Uterus (tissue), 4 donors: ENCODE data around the gene ADD1. TPM values are rescaled to one million over a fixed set of nuclear protein-coding genes. Genes with fewer than 3 reads are reported as not detected.
A peak's percentile ranks its signal among the peaks of the same experiment; 100 is the strongest.

Experiments used
- DNase-seq, 2 donors: peaks; one replicate each; pipeline ENCODE4 v3.0.0-alpha.2; 2019 to 2020
- H3K27ac ChIP-seq, 2 donors: fragments of 200-600 bp; sonication (generic); 1 replicate in 1 of 2; 2 replicates in 1 of 2; pipeline ENCODE4 v1.5.1; 2016 to 2018
- H3K27me3 ChIP-seq, 2 donors: fragments of 200-600 bp; sonication (generic); one replicate each; pipeline ENCODE4 v1.5.1; 2018 to 2019; ENCODE audit warnings: control low read depth in 1 of 2
- H3K36me3 ChIP-seq, 2 donors: fragments of 200-600 bp; sonication (generic); one replicate each; pipeline ENCODE4 v1.5.1; 2019; ENCODE audit warnings: control low read depth in 1 of 2
- H3K4me1 ChIP-seq, 2 donors: fragments of 200-600 bp; sonication (generic); one replicate each; pipeline ENCODE4 v1.5.1; 2018 to 2019; ENCODE audit warnings: control low read depth in 1 of 2
- H3K4me3 ChIP-seq, 2 donors: fragments of 200-600 bp; sonication (generic); 1 replicate in 1 of 2; 2 replicates in 1 of 2; pipeline ENCODE4 v1.5.1; 2018 to 2019; ENCODE audit warnings: mild to moderate bottlenecking in 1 of 2
- H3K9me3 ChIP-seq, 2 donors: fragments of 200-600 bp; sonication (generic); one replicate each; pipeline ENCODE4 v1.5.1; 2019; ENCODE audit warnings: control low read depth in 1 of 2
- POLR2A ChIP-seq, 2 donors: fragments of 450-650 bp; IDR thresholded peaks; one replicate each; pipeline ENCODE4 v1.6.1; 2016; ENCODE audit warnings: antibody characterized with exemption in 2 of 2, mild to moderate bottlenecking in 1 of 2, moderate library complexity in 1 of 2
- intact Hi-C: fragments of 100-400 bp; cut with DNase I; formaldehyde crosslinking; loops from one replicate; pipeline ENCODE4 v1.15.1; 2023; ENCODE audit warnings: low total_unique reads
- total RNA-seq, 4 donors: library from RNA; depleted of rRNA in 3 of 4; stranded (reverse); fragments of >200 nt in 3 of 4; gene quantifications; one replicate each; pipeline versions ENCODE4 v1.1.0 to v1.2.4, GENCODE V29; 2014 to 2023
- TF ChIP-seq, protein P1 (sequence below), 4 experiments: fragments of 200-600 bp in 2 of 4; fragments of 450-650 bp in 2 of 4; sonication (generic) in 2 of 4; IDR thresholded peaks; one replicate each; pipeline ENCODE4 v1.5.1; 2016 to 2019; ENCODE audit warnings: antibody characterized with exemption in 4 of 4, mild to moderate bottlenecking in 2 of 4, moderate library complexity in 1 of 4
- donor health status: DM: yes; HTN: yes; CAD: no.

The ADD1 gene
- total RNA-seq, 4 donors from 2014 or later = 161 to 403 (median 225) TPM

DNA sequence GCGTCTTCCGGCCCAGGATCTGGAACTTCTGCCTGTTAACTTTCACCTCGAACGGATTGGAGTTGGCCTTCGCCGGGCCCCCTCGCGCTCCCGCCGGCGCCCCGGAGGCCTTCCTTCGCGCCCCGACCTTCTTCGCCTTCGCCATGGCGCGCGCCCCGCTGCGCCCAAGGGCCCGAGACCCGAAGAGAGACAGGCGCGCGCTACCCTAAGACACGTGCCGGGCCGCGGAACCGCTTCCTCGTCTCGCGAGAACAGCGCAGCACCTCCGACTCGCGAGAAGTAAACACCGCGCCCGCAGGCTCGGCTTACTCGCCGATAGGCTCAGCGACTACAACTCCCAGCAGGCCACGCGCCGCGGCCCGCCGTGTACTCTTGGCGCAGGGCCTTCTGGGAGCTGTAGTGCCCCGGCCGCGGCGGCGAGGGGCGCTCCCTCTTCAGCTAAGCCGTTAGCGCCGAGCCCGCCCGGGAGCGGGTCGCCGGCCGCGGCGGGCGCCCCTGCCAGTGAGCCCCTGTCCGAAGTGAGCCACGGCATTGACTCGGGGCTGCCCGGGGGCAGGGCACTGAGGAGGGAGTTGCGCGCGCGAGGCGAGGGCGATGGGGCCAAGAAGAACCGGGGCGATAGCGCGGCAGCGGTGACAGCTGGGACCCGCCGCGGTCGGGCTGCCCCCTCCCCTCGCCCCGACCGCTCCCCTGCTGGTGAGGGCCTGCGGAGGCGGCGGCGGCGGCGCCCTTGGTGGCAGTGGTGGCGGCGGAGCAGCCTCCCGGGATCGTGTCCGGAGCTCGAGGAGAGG, 119.7 kb downstream of the ADD1 start, which contains the start of the genes GRK4 and NOP14:
GRK4 (plus strand) TSS at position 397 of the 791 bp plus-strand sequence. CDS start 500 bp downstream, outside the sequence.
NOP14 (minus strand) TSS at position 232 of the 791 bp plus-strand sequence; CDS start at position 145, 87 bp downstream.
- intact Hi-C loops = no loop called here

DNA sequence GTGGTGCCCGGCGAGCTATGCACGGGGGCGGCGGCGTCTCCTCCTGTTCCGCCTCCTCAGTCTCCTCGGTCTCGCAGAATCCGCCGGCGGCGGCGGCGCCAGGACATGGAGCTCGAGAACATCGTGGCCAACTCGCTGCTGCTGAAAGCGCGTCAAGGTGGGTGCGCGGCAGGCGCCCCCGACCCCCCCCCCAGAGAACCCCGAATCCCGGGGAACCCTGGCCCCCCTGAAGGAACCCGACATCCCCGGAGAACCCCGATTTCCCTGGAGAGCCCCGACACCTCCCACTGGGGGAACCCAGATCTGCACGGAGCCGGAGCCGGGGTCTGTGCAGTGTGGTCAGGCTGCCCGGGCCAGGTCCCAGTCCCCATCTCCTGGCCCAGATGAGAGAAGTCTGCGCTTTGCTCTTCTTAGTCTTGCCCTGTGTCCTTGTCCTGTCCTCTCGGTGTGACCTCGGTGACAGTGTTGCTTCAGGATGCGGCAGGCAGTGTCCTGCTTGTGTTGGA, 120.4 kb downstream of the ADD1 start:
- DNase-seq = peak in 1 of 2 donors; percentile 54

More for the DNA sequence above, 119.7 kb downstream of the ADD1 start, which contains the start of the genes GRK4 and NOP14:
- Histone ChIP-seq H3K9me3 (no peaks in the 10 kb centered on the region), H3K27me3 (no peaks in the 10 kb centered on the region), H3K36me3 (no peaks in the 10 kb centered on the region), H3K4me1 (peaks cover 0 to 6% of the 10 kb centered on the region in 2 donors), H3K4me3 (peak within 1 kb of the TSS; percentile 70 to 86), H3K27ac (peak within 1 kb of the TSS; percentile 70 to 77)
- TF ChIP-seq, protein P1, sequence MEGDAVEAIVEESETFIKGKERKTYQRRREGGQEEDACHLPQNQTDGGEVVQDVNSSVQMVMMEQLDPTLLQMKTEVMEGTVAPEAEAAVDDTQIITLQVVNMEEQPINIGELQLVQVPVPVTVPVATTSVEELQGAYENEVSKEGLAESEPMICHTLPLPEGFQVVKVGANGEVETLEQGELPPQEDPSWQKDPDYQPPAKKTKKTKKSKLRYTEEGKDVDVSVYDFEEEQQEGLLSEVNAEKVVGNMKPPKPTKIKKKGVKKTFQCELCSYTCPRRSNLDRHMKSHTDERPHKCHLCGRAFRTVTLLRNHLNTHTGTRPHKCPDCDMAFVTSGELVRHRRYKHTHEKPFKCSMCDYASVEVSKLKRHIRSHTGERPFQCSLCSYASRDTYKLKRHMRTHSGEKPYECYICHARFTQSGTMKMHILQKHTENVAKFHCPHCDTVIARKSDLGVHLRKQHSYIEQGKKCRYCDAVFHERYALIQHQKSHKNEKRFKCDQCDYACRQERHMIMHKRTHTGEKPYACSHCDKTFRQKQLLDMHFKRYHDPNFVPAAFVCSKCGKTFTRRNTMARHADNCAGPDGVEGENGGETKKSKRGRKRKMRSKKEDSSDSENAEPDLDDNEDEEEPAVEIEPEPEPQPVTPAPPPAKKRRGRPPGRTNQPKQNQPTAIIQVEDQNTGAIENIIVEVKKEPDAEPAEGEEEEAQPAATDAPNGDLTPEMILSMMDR (IDR thresholded peaks at IDR 0.05) = peak in 3 of 4 experiments; percentile 23 to 70 (median 51)
- TF ChIP-seq POLR2A (IDR thresholded peaks at IDR 0.05) = peak; percentile 12 to 51
- peak; percentile 97 for DNase-seq

DNA sequence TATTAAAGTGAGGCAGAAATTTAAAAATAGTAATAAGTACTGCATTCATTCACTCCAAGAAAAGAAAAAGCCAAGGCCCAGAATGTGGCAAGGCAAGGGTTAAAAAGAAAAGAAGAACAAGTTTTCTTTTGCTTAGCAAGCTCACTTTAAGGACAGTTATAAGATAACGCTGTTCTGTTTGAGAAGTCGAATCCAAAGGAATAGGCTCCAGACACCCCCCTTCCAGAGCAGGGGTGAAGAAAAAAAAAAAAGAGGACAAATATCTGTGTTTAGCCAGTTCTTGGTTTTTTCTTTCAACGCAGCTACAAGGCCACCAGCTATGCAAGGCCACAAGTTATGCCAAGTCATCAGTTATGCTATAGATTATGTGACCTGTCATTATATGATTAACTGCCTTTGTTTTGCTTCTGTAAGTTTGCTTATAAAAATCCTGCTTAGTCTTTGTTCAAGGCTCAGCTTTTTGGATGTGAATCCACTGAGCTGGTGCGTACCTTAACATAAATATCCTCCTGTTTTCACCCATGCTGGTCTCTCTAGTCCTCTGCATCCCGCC, 121.1 kb downstream of the ADD1 start:
- intact Hi-C loops = no loop called here
- H3K36me3 ChIP-seq = no peaks in the 10 kb centered on the region
- no peak overlapping the region for H3K27ac ChIP-seq
- no peaks in the 10 kb centered on the region for H3K27me3 ChIP-seq
- peaks cover 0 to 6% of the 10 kb centered on the region in 2 donors for H3K4me1 ChIP-seq
- no peak for DNase-seq
- no peaks in the 10 kb centered on the region for H3K9me3 ChIP-seq
- no peak overlapping the region for H3K4me3 ChIP-seq
- TF ChIP-seq, protein P1 (IDR thresholded peaks at IDR 0.05) = no peak
- TF ChIP-seq POLR2A (IDR thresholded peaks at IDR 0.05) = no peak

More for the DNA sequence above, 120.4 kb downstream of the ADD1 start:
- H3K9me3 ChIP-seq = no peaks in the 10 kb centered on the region
- H3K4me3 ChIP-seq = peak overlapping the region; percentile 70 to 86
- no peaks in the 10 kb centered on the region for H3K36me3 ChIP-seq
- TF ChIP-seq, protein P1 (IDR thresholded peaks at IDR 0.05) = no peak
- no peak for TF ChIP-seq POLR2A (IDR thresholded peaks at IDR 0.05)
- H3K4me1 ChIP-seq = peaks cover 0 to 6% of the 10 kb centered on the region in 2 donors
- no peaks in the 10 kb centered on the region for H3K27me3 ChIP-seq
- peak overlapping the region; percentile 70 to 77 for H3K27ac ChIP-seq
- intact Hi-C loops = no loop called here

DNA sequence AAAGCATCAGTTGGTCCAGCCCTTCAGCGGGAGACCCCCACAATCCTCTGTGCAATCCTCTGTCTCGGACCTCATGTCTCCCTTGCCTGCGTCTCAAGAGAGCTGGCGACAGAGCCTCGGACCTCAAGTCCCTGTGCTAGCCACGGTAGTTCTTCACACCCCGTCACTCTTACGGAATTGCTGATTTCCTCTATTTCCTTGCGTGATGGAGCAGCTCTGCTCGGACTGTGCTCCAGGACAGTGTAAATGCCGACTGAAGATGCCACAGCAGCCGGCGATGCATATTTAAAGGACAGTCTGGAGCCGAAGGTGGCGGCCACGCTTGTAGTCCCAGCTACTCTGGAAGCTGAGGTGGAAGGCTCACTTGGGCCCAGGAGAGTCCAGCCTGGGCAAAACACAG, 121.6 kb downstream of the ADD1 start:
- intact Hi-C loops = no loop called here
- Histone ChIP-seq H3K4me1 (peaks cover 0 to 6% of the 10 kb centered on the region in 2 donors), H3K27ac (no peak overlapping the region)

More for the DNA sequence above, 121.6 kb downstream of the ADD1 start:
- Histone ChIP-seq H3K4me3 (no peak overlapping the region), H3K9me3 (no peaks in the 10 kb centered on the region), H3K27me3 (no peaks in the 10 kb centered on the region), H3K36me3 (no peaks in the 10 kb centered on the region)
- DNase-seq = no peak
- TF ChIP-seq, protein P1 (IDR thresholded peaks at IDR 0.05) = no peak
- TF ChIP-seq POLR2A (IDR thresholded peaks at IDR 0.05) = no peak
